GM20000 (cell line): ENCODE measurements around the gene KRT72.

Experiments
- DNase-seq: peaks from one replicate; pipeline ENCODE4 v3.0.0; 2012; ENCODE audit warnings: low spot score
- CTCF ChIP-seq: IDR thresholded peaks from 2 replicates; pipeline ENCODE4 v1.5.1; 2012; ENCODE audit warnings: mild to moderate bottlenecking, control low read depth; ENCODE audit errors: extremely low read depth, missing control alignments

KRT72 gene

GRCh38 chr12:52634266-52635056 lies 33.2 kb upstream of the KRT72 start:
- DNase-seq: no peak
- no peak for TF ChIP-seq CTCF

GRCh38 chr12:52633383-52633782 lies 32.1 kb upstream of the KRT72 start:
- no peak for TF ChIP-seq CTCF
- no peak for DNase-seq

- TF ChIP-seq CTCF: no peak
- DNase-seq: no peak
Measured at GRCh38 chr12:52632656-52633055, 31.4 kb upstream of the KRT72 start.

DNA sequence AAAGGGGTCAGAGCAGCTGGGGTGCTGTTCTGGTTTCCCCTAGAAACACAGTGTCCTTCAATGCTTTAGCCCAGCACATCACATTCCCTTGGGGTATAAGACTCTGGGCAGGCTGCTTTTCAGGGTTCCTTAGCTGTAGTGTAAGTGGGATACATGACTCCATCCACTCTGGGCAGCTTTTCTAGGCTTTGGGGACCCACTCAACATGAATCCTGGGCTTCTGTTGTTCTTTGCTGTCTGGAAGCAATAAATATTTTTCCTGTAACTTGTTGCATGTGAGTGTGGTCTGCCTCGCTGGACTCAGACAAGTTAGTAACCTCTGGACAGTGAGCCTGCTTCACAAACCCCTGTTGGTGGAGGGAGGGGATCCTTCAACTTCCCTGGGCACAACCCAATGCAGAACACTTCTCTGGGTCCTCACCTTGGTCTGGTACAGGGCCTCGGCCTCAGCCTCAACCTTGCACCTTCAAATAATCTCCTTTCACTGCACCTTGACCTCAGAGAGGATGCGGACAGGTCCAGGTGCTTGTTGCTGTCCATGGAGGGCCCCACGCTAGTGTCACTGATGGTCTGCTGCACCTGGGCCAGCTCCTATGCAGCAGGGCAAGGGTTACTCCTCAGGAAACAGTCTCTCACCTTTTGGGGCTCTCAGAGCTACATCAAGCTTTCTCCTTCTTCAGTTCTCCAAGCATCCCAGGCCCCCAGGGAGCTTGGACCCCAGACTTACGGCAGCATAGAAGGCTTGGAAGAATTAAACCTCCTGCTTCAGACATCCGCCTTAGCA lies 30.6 kb upstream of the KRT72 start:
- DNase-seq: no peak
- TF ChIP-seq CTCF: no peak

- no peak for TF ChIP-seq CTCF
- DNase-seq: no peak
Measured at GRCh38 chr12:52631264-52631663, 30.0 kb upstream of the KRT72 start.

- DNase-seq: no peak
Measured at GRCh38 chr12:52630599-52631200, 29.4 kb upstream of the KRT72 start.

More at GRCh38 chr12:52630599-52631200, 29.4 kb upstream of the KRT72 start:
- no peak for TF ChIP-seq CTCF
